Measurements from ENCODE around the gene ST8SIA6.
"Not testable (repeated sequence)": the region's sequence is repeated elsewhere in the genome, so short reads cannot be mapped to it uniquely, and the experiment has no call there.

The ST8SIA6 gene, protein sequence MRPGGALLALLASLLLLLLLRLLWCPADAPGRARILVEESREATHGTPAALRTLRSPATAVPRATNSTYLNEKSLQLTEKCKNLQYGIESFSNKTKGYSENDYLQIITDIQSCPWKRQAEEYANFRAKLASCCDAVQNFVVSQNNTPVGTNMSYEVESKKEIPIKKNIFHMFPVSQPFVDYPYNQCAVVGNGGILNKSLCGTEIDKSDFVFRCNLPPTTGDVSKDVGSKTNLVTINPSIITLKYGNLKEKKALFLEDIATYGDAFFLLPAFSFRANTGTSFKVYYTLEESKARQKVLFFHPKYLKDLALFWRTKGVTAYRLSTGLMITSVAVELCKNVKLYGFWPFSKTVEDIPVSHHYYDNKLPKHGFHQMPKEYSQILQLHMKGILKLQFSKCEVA

DNA sequence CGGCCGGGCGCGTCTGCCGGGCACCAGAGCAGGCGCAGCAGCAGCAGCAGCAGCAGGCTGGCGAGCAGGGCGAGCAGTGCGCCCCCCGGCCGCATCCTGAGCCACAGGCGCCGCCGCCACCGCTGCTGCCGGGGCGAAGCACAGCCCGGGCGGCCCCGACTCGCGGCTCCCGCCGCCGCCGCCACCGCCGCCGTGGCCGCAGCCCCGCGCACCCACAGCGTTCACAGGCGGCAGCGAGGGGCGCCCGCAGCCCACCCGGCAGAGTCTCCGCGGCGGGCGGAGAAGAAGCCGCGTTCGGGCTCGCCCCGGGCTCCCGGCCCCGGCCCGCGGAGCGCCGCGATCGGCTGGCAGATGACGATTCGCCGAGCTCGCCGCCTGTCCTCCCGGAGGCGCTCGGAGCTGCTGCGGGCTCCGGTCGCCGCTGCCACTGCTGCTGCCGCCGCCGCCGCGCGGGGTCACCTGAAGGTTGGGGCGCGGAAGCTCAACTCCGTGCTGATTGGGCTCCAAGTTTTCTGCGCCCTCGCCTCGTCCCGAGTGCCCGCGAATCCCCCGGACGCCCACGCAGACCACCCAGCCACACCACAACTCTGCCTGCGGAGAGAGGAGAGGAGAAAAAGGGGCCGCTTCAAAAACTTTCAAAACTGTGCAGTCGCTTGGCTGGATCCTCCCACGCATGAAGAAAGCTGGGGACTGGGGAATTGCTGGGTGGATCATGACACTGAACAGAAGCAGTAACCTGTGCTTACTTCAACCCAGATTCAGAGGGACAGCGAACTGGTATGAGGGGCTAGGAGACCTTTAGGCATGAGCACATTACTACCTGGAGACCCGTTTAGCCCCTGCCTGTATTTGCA lies at the start of gene ST8SIA6:
ST8SIA6 (minus strand) TSS at position 435 of the 854 bp plus-strand sequence; CDS start at position 95, 340 bp downstream.
- DNase-seq, result no peak

DNA sequence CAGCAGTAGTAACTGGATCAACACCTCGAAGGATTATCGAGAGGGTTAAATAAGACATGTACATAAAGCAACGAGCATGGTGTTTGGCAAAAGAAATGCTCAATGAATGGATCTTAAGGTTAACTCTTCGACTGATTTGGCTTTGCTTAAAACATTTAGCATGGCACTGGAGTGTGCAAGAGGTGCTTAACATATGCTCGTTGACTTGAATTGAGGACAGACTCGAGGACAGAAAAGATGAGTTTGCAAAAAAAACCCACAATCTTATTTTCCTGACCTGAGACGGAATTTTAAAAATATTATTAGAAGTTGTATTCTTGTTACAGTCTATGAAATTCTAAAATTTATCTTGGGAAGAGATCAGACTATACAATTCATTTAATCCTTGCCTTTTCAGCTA lies 49.4 kb upstream of the ST8SIA6 start:
- no peak for DNase-seq

DNA sequence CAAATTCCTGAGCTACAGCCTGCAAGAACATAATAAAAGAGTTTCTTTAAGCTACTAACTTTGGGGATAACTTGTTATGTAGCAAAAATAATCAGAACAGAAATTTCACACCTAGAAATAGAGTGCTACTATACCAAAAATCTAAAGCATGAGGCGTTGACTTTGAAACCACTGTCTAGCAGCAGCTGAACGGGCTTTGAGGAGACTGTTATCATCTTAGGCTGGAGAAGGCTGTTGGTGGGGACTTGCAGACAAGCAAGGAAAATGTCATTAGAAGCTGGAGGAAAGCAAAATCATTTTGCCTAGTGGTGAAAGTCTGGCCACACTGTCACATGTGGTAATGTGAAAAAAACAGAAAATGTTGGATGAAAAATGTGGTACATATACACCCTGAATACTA lies 48.4 kb upstream of the ST8SIA6 start:
- no peak for DNase-seq

DNA sequence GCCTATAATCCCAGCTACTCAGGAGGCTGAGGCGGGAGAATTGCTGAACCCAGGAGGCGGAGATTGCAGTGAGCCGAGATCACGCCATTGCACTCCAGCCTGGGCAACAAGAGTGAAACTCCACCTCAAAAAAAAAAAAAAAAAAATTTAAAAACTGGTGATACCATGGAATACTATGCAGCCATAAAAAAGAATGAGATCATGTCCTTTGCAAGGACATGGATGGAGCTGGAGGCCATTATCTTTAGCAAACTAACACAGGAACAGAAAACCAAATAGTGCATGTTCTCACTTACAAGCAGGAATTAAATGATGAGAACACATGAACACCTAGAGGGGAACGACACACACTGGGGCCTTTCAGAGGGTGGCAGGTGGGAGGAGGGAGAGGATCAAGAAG lies 44.6 kb upstream of the ST8SIA6 start:
- DNase-seq, result not testable (repeated sequence)

- no peak for DNase-seq
Observed at GRCh38 chr10:17497446-17498030, 43.1 kb upstream of the ST8SIA6 start.

DNA sequence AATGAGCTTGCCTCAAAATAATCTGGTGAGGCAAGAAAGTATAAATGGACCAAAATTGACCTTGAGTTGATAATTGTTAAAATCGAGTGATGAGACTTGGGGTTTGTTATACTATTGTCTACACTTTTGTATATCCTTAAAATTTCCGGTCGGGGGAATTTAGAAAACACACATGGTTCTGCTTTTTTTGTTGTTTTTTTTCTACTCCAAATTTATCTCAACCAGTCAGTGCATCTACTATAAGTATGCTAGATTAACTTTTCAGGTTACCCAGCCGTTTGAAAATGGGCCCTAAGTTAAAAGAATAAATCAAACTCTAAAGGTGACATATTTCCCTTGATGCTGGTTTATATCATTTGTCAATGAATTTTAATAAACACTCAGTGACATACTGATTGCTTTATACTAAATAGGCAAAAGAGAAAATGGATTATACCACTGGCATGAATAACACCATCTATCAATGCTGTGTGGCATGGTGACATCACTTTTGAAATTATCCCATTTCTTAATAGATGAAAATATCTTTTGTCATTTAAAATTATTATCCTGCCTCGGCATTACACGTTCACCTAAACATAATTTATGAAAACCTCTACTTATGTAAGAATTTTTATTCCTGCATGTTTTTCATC lies 40.3 kb upstream of the ST8SIA6 start:
- no peak for DNase-seq

DNA sequence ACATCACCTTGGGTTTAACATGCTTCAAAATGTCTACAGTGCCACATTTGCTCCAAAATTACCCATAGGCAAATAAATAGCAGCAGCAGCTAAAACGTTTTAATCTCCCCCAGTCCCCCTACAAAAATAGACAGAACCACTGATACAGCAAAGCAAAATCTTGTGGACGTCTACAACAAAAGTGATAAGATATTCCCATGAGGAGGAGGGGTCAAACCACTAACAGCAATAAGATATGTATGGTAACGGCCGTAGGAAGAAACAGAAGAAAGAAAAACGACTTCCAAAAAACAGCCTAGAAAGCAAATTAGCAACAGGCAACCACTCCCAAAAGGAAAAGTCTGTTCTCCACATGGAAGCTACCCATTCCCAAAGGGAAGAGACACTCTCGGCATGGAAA lies 34.5 kb upstream of the ST8SIA6 start:
- DNase-seq, result no peak

DNA sequence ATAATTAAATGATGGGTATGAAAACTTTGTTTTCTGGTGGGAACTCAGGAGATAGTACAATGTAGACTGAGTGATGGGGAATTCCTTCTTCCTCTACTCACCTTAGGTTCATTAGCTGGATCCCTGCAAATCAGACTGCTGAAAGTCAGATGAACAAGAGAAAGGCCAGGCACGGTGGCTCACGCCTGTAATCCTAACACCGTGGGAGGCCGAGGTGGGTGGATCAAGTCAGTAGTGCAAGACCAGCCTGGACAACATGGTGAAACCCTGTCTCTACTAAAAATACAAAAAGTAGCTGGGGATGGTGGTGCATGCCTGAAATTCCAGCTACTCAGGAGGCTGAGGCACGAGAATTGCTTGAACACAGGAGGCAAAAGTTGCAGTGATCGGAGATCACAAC lies 28.7 kb upstream of the ST8SIA6 start:
- DNase-seq, result no peak

DNA sequence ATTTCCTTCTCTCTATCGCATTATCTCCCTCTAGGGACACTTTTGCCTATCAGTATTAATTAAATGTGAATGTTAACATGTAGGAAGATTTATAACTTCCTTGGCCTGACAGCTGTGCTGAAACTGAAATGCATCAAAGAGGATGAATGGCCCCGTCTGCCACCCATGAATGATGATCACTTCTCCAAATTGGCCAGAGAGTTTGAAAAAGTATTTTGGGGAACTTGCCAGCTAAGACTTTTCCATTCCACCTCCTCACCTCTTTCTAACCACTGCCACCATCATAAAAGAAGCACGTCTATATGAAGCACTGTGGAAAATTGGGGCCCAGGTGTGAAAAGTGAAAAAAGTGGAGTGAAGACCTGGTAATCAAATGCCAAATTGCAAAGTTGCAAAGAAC lies 25.4 kb upstream of the ST8SIA6 start:
- DNase-seq, result no peak

DNA sequence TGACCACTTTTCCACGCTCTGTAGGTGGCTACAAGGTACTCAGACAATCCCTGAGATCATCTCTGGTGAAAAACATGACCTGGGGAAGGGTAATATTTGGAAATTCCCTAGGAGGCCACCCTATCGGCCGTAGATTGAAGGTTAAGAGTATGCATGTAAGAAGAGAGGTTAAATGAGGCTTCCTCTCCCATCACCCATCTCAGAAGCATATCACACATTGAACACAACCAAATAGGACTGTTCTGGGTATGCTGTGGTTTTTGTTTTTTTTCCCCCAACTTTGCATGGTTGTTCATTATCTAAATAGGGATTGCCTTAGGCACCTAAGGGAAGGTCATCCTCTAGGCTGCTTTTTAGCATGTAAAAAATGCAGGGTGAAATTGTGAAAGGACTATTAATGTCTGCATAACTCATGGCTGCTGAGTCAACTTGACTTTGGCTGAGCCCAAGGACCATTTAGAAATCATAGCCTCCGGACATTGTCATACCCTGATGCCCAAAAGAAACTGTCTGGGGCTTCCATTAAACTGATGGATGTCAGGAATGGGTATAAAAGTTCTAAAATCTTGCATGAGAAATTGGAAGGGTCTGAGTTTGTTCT lies 24.7 kb upstream of the ST8SIA6 start:
- no peak for DNase-seq

- no peak for DNase-seq
Observed at GRCh38 chr10:17476073-17476472, 21.7 kb upstream of the ST8SIA6 start.

DNA sequence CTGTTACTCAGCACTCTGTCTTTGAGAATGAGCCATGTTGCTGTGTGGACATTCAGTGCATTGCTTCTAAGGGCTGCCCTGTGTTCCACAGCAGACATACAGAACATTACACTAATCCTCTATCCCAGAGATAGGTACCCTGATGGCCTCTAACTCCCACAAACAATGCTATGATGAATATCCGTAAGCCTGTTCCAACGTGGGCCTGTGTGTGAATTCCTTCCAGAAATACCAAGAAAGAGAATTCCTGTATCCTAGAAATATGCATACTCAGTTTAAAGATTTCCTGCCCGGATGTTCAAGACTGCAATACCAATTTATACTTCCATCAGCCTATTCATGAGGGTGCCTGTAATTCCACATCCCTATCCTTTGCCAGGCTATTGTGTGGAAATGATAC lies 21.3 kb upstream of the ST8SIA6 start:
- no peak for DNase-seq

DNA sequence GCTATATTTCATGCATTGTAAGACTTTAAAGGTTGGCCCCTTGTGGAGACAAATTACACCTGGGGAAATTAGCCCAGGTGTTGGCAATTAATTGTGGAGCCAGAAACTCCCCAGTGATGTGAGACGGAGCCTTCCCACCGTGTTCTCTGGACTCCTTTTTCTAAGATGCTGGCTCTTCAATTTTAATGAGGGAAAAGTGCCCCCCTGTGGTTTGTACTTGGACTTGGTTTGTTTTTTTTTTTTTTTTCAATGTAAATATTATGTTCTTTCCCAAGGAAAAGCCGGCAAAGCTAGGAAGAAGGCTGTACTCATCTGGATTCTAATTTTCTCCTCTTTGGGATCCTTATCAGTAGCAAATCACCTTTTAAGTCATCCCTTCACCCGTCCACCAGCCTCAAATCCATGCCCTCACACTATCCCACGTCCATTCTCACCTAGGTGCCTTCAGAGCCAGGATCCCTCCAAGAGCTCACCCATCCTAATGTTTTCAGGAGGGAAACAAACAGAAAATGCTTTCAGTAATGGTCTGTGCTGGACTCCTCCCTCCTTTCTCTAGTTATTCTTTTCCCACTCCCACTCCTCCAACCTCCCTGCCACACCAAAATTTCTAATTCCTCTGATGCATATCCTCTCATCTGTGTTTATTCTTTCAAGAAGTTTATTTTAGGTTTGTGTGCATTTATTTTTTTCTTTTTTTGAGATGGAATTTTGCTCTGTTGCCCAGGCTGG lies 20.4 kb upstream of the ST8SIA6 start:
- DNase-seq, result no peak

GRCh38 chr10:17473228-17473950 lies 19.0 kb upstream of the ST8SIA6 start:
- DNase-seq, result no peak

- no peak for DNase-seq
Observed at GRCh38 chr10:17472481-17473227, 18.3 kb upstream of the ST8SIA6 start.

GRCh38 chr10:17470246-17470645 lies 15.9 kb upstream of the ST8SIA6 start:
- DNase-seq, result no peak

DNA sequence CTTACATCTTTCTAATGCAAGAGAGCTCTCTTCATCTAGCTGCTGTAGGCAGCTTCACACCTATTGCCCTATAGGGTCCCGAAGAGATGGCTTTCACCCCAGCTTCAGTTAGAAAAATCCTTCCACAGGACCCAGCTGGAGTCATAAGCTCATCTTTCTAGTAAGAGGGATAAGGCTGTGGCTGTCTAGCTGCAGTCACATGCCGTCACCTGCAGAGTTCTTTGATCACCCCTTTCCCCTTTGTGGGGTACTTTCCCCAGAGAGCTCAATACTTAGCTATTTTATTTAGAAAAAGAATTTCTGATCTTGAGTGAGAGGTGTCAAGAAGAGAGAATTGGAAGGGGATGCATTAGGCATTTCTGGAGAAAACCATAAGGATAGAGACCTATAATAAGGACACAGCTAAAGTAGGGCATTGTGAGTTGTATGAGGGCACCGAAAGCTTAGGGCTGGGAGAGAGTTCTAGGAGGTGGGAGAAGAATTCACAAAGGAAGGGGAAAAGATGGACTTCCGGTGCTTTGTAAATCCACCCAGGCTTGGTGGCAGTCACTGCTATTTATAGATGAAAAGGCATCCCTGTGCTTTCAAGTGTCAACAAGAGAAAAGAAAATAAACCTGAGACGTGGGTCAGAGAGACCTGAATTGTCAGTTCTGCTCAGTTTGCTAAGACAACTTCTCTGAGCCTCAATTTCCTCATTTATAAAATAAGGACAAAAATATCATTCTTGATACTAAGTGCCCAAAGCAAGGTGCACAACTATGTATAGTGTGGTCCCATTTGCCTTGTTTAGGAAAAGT lies 11.1 kb upstream of the ST8SIA6 start:
- no peak for DNase-seq

DNA sequence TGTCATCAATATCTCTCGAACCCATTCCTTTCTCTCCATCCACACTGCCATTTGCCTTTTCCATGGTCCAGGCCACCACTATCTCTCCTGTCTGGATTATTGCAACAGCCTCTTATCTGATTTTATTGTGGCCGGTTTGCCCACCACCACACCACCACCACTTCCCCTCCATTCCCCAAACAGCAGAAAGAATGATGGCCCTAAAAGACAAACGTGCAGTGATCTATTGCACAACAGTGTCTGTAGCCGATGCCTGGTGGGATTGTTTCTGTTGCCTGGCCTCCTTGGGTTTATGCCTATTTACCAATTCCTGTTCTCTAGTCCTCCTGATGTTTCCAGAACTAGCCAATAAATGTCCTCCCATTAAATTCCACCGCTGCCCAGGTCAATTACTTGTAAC lies 10.2 kb upstream of the ST8SIA6 start:
- no peak for DNase-seq

GRCh38 chr10:17460756-17461155 lies 6.4 kb upstream of the ST8SIA6 start:
- DNase-seq, result no peak

GRCh38 chr10:17457083-17457482 lies 2.7 kb upstream of the ST8SIA6 start:
- DNase-seq, result no peak

Measured in NCI-H187 treated with DMSO at 0.1 percent for 48 hours (cell line).